ENCODE results near the gene HPS1. TPM values are rescaled to one million over a fixed set of nuclear protein-coding genes. Genes with fewer than 3 reads are reported as not detected.

Gene HPS1
- total RNA-seq, 1 donor from 2014 or later: 42.7 TPM

DNA sequence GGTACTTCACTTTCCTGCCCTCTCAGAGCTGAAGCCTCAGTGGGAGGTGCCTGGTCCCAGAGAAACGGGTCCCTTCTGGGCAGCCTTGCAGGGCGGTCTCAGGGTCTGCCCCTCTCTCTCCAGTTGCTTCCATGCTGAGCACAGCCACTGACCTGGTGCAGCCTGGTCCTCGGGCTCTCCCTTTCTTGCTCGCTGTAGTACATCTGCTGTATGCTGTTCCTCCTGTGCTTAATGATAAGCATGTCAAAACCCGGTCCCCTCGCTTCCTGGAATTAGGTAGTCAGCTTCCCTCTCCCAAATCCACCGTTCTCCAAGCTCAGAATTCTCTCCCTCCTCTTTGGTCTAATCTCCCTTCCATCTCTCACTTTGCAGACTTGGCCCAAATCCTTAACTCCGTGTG is 11.0 kb upstream of the HPS1 start:
- no peaks in the 10 kb centered on the region for H3K9me3 ChIP-seq
- H3K4me1 ChIP-seq: peaks cover 3 to 9% of the 10 kb centered on the region in 2 donors
- DNase-seq (ENCODE audit: low spot score in 2 of 2): no peak
- intact Hi-C loops (cut with DNase I): no loop called here
- no peak overlapping the region for H3K4me3 ChIP-seq
- H3K36me3 ChIP-seq: no peaks in the 10 kb centered on the region
- H3K27ac ChIP-seq: no peak overlapping the region
- TF ChIP-seq, protein P1, sequence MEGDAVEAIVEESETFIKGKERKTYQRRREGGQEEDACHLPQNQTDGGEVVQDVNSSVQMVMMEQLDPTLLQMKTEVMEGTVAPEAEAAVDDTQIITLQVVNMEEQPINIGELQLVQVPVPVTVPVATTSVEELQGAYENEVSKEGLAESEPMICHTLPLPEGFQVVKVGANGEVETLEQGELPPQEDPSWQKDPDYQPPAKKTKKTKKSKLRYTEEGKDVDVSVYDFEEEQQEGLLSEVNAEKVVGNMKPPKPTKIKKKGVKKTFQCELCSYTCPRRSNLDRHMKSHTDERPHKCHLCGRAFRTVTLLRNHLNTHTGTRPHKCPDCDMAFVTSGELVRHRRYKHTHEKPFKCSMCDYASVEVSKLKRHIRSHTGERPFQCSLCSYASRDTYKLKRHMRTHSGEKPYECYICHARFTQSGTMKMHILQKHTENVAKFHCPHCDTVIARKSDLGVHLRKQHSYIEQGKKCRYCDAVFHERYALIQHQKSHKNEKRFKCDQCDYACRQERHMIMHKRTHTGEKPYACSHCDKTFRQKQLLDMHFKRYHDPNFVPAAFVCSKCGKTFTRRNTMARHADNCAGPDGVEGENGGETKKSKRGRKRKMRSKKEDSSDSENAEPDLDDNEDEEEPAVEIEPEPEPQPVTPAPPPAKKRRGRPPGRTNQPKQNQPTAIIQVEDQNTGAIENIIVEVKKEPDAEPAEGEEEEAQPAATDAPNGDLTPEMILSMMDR (IDR thresholded peaks at IDR 0.05): no peak
- no peaks in the 10 kb centered on the region for H3K27me3 ChIP-seq

DNA sequence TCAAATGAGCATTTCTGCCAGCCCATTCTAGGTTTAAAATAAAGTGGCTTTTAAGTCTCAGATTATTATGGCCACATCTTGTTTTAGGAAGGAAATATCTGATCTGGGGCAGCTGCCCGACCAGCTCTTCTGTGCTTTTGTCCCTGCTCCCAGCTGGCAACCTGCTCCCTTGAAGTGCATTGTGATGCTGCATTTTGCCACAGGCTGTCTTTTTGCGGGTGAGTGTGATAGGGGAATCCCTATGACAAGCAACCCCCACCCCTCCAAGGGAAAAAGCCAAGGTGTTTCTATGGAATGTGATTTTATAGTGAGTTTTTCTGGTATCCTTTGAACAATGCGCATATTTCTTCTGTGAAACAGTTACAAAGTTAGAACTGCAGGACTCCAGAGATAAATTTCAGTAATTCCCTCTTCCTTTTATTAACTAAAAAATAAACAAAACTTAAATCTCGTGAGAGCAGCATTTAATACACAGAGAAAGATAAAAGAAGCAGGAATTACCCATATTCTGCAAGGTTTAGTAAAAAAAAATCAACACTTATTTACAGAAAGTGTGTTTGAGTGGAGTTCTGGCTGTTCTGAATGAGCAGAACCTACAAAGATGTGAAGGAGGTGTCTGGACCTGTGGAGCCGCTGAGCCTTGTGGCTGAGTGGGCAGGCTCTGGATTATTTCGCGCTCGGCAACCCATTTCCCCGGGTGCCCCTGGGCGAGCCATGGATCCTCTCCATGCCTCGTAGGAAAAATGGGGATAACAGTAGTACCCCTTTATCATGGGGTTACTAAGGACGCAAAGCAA is 10.1 kb upstream of the HPS1 start:
- intact Hi-C loops (cut with DNase I): no loop called here
- H3K4me3 ChIP-seq: no peak overlapping the region
- no peak for DNase-seq (ENCODE audit: low spot score in 2 of 2)
- TF ChIP-seq, protein P1 (IDR thresholded peaks at IDR 0.05): no peak
- no peaks in the 10 kb centered on the region for H3K36me3 ChIP-seq
- no peaks in the 10 kb centered on the region for H3K9me3 ChIP-seq
- no peak overlapping the region for H3K27ac ChIP-seq
- H3K27me3 ChIP-seq: no peaks in the 10 kb centered on the region
- peaks cover 3 to 9% of the 10 kb centered on the region in 2 donors for H3K4me1 ChIP-seq

DNA sequence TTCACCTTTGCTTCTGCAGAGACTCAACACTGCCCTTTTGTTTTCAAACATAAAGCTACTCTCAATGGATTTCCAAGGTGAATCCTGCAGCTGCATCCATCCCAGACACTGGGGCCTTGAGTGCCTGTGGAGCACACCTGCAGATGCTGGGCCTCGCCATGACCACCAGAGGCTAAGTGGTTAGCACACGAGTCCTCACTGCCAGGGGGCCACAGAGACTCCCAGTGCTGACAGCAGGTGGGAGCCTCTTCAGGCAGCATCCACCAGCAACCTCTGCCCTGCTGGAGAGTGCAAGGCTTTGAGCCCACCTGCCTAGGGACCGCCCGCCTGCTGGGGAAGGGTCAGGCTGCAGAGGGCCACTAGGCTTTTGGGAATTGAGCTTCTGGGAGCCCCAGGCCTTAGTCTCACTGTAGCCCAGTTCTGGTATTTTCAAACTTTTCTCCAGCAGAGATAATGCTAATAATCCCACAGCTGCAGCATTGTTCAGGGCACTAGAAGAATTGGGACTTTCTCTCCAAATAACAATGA is 9.4 kb upstream of the HPS1 start:
- no peaks in the 10 kb centered on the region for H3K27me3 ChIP-seq
- peaks cover 3 to 6% of the 10 kb centered on the region in 2 donors for H3K4me1 ChIP-seq
- H3K36me3 ChIP-seq: no peaks in the 10 kb centered on the region
- H3K9me3 ChIP-seq: no peaks in the 10 kb centered on the region
- DNase-seq (ENCODE audit: low spot score in 2 of 2): no peak
- intact Hi-C loops (cut with DNase I): no loop called here
- TF ChIP-seq, protein P1 (IDR thresholded peaks at IDR 0.05): no peak
- H3K4me3 ChIP-seq: no peak overlapping the region
- H3K27ac ChIP-seq: no peak overlapping the region

DNA sequence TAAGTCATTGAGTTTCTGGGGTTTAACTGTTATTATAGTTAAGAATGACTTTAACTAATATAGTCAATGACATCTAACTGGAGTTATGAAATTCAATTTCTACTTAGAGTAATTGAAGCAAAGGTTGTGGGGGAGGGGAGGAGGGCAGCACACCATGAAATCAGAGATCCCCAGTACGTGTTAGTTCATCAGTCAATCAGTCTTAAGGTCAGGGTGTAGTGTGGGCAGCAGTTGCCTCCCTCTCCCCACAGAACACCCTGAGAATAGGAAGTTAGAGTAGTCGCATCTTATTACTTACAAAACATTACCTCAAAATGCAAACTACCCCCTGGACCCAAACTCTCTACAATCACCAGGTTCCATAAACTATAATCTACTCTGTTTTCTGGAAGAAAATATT is 7.0 kb upstream of the HPS1 start:
- intact Hi-C loops (cut with DNase I): no loop called here
- H3K27ac ChIP-seq: no peak overlapping the region
- TF ChIP-seq, protein P1 (IDR thresholded peaks at IDR 0.05): no peak
- H3K4me1 ChIP-seq: no peaks in the 10 kb centered on the region
- DNase-seq (ENCODE audit: low spot score in 2 of 2): no peak
- H3K9me3 ChIP-seq: no peaks in the 10 kb centered on the region
- H3K27me3 ChIP-seq: no peaks in the 10 kb centered on the region
- H3K4me3 ChIP-seq: no peak overlapping the region
- H3K36me3 ChIP-seq: no peaks in the 10 kb centered on the region

DNA sequence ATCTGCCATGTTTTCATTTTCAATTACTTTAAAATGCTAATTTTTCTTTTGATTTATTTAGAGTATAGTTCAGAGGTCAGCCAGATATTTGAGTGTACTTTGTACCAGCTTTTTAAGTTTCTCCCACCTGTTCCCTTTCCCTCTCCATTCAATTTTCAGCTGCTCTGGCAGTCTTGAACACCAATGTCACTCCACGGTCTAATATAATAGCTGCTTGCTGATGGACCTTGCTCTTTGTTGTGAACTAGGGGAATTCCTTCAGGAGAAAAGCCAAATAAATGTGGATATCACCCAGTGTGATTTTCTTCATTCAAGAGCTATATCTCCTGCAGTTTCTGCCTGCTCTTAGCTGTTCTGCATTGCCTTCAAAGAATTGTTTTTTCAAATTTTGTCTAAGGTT is 3.9 kb upstream of the HPS1 start:
- no peak overlapping the region for H3K4me3 ChIP-seq
- intact Hi-C loops (cut with DNase I): no loop called here
- H3K27me3 ChIP-seq: no peaks in the 10 kb centered on the region
- no peak for DNase-seq (ENCODE audit: low spot score in 2 of 2)
- H3K4me1 ChIP-seq: peaks cover 0 to 6% of the 10 kb centered on the region in 2 donors
- no peak overlapping the region for H3K27ac ChIP-seq
- TF ChIP-seq, protein P1 (IDR thresholded peaks at IDR 0.05): no peak
- H3K36me3 ChIP-seq: no peaks in the 10 kb centered on the region
- no peaks in the 10 kb centered on the region for H3K9me3 ChIP-seq
